GM12878 (cell line): ENCODE results near the gene CDKN2B. TPM values are rescaled to one million over a fixed set of nuclear protein-coding genes. Genes with fewer than 3 reads are reported as not detected.

Source experiments
- ATAC-seq: fragments of 200-7000 bp; cut with Tn5 transposase; 3 replicates; pipeline ENCODE4 v1.9.1; 2020; ENCODE audit warnings: mild to moderate bottlenecking, moderate library complexity
- BruUV-seq: library from RNA; stranded (reverse); fragments of 400-500 nt; replicated peaks from 2 replicates; lab custom pipeline; 2021; lab: Mats Ljungman, UMichigan
- CTCF ChIA-PET: fragments of 300-600 bp; sonication (Branson Sonifier 250); formaldehyde crosslinking; extraction: SDS; loops from one replicate; lab custom pipeline; 2021; ENCODE audit warnings: inconsistent platforms; lab: Yijun Ruan, JAX
- POLR2A ChIA-PET: fragments of 350-600 bp; formaldehyde crosslinking; extraction: SDS; loops from one replicate; lab custom pipeline; 2021; ENCODE audit warnings: inconsistent platforms; lab: Charles Lee
- RAD21 ChIA-PET: fragments of 300-600 bp; sonication (Branson Sonifier 250); formaldehyde crosslinking; loops from one replicate; lab custom pipeline; 2023; ENCODE audit warnings: antibody characterized with exemption; ENCODE audit not compliant: unreplicated experiment; lab: Charles Lee
- SMC1A ChIA-PET: fragments of 300-600 bp; sonication (Branson Sonifier 250); formaldehyde crosslinking; loops from one replicate; lab custom pipeline; 2023; ENCODE audit not compliant: unreplicated experiment, uncharacterized antibody; lab: Charles Lee
- DNase-seq: peaks from one replicate; pipeline ENCODE4 v3.0.0-alpha.2; 2011; ENCODE audit warnings: low read depth, low spot score
- FAIRE-seq: peaks from 3 replicates; lab custom pipeline; 2011; peaks lifted over from hg19 to GRCh38; lab: Jason Lieb, UNC
- H2AFZ ChIP-seq: 2 replicates; pipeline ENCODE4 v1.6.0; 2011; ENCODE audit warnings: low read depth, low read length, control low read depth; ENCODE audit not compliant: control insufficient read depth
- H3K27ac ChIP-seq: 2 replicates; pipeline ENCODE4 v1.5.1; 2011; ENCODE audit warnings: control low read depth; ENCODE audit not compliant: control insufficient read depth, insufficient read depth
- H3K27me3 ChIP-seq, 2 experiments: replicated peaks in 1 of 2; 2 replicates each; pipeline versions ENCODE4 v1.6.0 to v1.6.1; 2011; ENCODE audit warnings: low read length in 1 of 2; ENCODE audit not compliant: control insufficient read depth in 2 of 2, insufficient read depth in 2 of 2
- H3K36me3 ChIP-seq, 2 experiments: 2 replicates each; pipeline ENCODE4 v1.5.1; 2011; ENCODE audit warnings: low read length in 1 of 2; ENCODE audit not compliant: control insufficient read depth in 2 of 2, insufficient read depth in 2 of 2
- H3K4me1 ChIP-seq: 2 replicates; pipeline ENCODE4 v1.6.1; 2011; ENCODE audit warnings: mild to moderate bottlenecking, low read length, moderate library complexity, mixed read lengths; ENCODE audit not compliant: control insufficient read depth, insufficient read depth
- H3K4me2 ChIP-seq: 2 replicates; pipeline ENCODE4 v1.6.0; 2011; ENCODE audit warnings: control low read depth; ENCODE audit not compliant: control insufficient read depth, insufficient read depth
- H3K4me3 ChIP-seq: fragments of 200-600 bp; sonication (generic); 2 replicates; pipeline ENCODE4 v1.5.1; 2016
- H3K79me2 ChIP-seq: 2 replicates; pipeline ENCODE4 v1.6.0; 2011; ENCODE audit warnings: low read length; ENCODE audit not compliant: control insufficient read depth, insufficient read depth
- H3K9ac ChIP-seq: 2 replicates; pipeline ENCODE4 v1.8.0; 2011; ENCODE audit warnings: low read length, control low read depth, mixed read lengths; ENCODE audit not compliant: control insufficient read depth, insufficient read depth
- H3K9me3 ChIP-seq: replicated peaks from 3 replicates; pipeline ENCODE4 v1.5.1; 2011; ENCODE audit warnings: mild to moderate bottlenecking, low read length; ENCODE audit not compliant: control insufficient read depth, insufficient read depth
- H4K20me1 ChIP-seq: 2 replicates; pipeline ENCODE4 v1.6.0; 2011; ENCODE audit not compliant: control insufficient read depth, insufficient read depth
- BCL11A ChIP-seq: IDR thresholded peaks from 2 replicates; pipeline ENCODE4 v1.6.1; 2011; ENCODE audit warnings: low read depth, low read length
- BMI1 ChIP-seq: fragments of 450-650 bp; IDR thresholded peaks from 2 replicates; pipeline ENCODE4 v1.6.1; 2016; ENCODE audit warnings: mild to moderate bottlenecking, moderate library complexity, borderline replicate concordance
- BRCA1 ChIP-seq: IDR thresholded peaks from 2 replicates; pipeline ENCODE4 v1.6.1; 2011; ENCODE audit warnings: low read depth, low read length, improper control_type of control experiment
- CBX5 ChIP-seq: sonication (generic); IDR thresholded peaks from 2 replicates; pipeline ENCODE4 v1.6.1; 2016; ENCODE audit warnings: low read depth, moderate library complexity, mild to moderate bottlenecking, inconsistent platforms
- GATAD2B ChIP-seq: fragments of 450-650 bp; conservative IDR thresholded peaks from 2 replicates; pipeline ENCODE4 v1.6.1; 2017; ENCODE audit warnings: low read depth, mild to moderate bottlenecking, moderate library complexity
- MEF2A ChIP-seq: IDR thresholded peaks from 2 replicates; pipeline ENCODE4 v1.6.1; 2011; ENCODE audit warnings: low read depth, mild to moderate bottlenecking, low read length, moderate library complexity; ENCODE audit not compliant: insufficient read depth
- NR2F1 ChIP-seq: fragments of 450-650 bp; conservative IDR thresholded peaks from 2 replicates; pipeline ENCODE4 v1.6.1; 2017; ENCODE audit warnings: mild to moderate bottlenecking
- POLR2AphosphoS2 ChIP-seq: IDR thresholded peaks from 2 replicates; pipeline ENCODE4 v1.6.1; 2011; ENCODE audit warnings: low read depth, mild to moderate bottlenecking, low read length, improper control_type of control experiment, moderate library complexity
- RBBP5 ChIP-seq: fragments of 200-600 bp; sonication (generic); conservative IDR thresholded peaks from 2 replicates; pipeline ENCODE4 v1.6.1; 2016
- RCOR1 ChIP-seq: conservative IDR thresholded peaks from 2 replicates; pipeline ENCODE4 v1.6.1; 2012; ENCODE audit warnings: low read depth, low read length, improper control_type of control experiment
- SIN3A ChIP-seq: IDR thresholded peaks from 2 replicates; pipeline ENCODE4 v1.6.1; 2012; ENCODE audit warnings: low read depth, low read length, improper control_type of control experiment
- SMAD5 ChIP-seq: IDR thresholded peaks from 2 replicates; pipeline ENCODE4 v1.6.1; 2016; ENCODE audit warnings: antibody characterized with exemption, low read depth
- SMC3 ChIP-seq: IDR thresholded peaks from 2 replicates; pipeline ENCODE4 v1.6.1; 2011; ENCODE audit warnings: low read length, improper control_type of control experiment, borderline replicate concordance
- WGBS: methylation state at CpG from one replicate; pipeline ENCODE4 v1.1.6; 2016; ENCODE audit warnings: low lambda C conversion rate; ENCODE audit not compliant: insufficient replicate concordance, insufficient coverage; ENCODE audit errors: missing lambda C conversion rate; 5-methylcytosine and 5-hydroxymethylcytosine counted together
- in situ Hi-C: fragments of 300-500 bp; cut with MboI; formaldehyde crosslinking; loops from 9 replicates; pipeline ENCODE4 v1.14.3; 2018; ENCODE audit warnings: mixed read lengths
- intact Hi-C: fragments of 100-400 bp; cut with micrococcal nuclease; formaldehyde crosslinking; loops from one replicate; pipeline ENCODE4 v1.14.2; 2022; ENCODE audit not compliant: unreplicated experiment
- polyA plus RNA-seq, 11 experiments: library from polyadenylated mRNA; depleted of rRNA in 4 of 11; unstranded in 6 of 11; stranded (reverse) in 5 of 11; fragments of >200 nt; fragmentation: Nextera tagmentation in 4 of 11; fragmentation: Illumina TruSeq in 1 of 11; extraction: Ambion mirVana in 4 of 11; extraction: Trizol in 1 of 11; gene quantifications; 1 replicate in 1 of 11; 2 replicates in 10 of 11; pipeline versions ENCODE4 v1.2.1 to v1.2.3, GENCODE V29; 2011 to 2016; ENCODE audit warnings: inconsistent platforms in 2 of 11, missing spikeins in 2 of 11, low read depth in 1 of 11
- total RNA-seq, 4 experiments: library from RNA; depleted of rRNA in 3 of 4; stranded (reverse); fragments of >200 nt in 3 of 4; fragmentation: Illumina TruSeq in 1 of 4; extraction: Trizol in 1 of 4; gene quantifications; 2 replicates each; pipeline versions ENCODE4 v1.2.1 to v1.2.3, GENCODE V29; 2013 to 2021
- TF ChIP-seq, protein P1 (sequence below), 3 experiments: IDR thresholded peaks in 2 of 3; conservative IDR thresholded peaks in 1 of 3; 2 replicates each; pipeline ENCODE4 v1.5.1; 2011; ENCODE audit warnings: low read depth in 3 of 3, low read length in 3 of 3, mild to moderate bottlenecking in 3 of 3, control low read depth in 2 of 3, moderate library complexity in 2 of 3, inconsistent platforms in 1 of 3, mixed read lengths in 1 of 3; ENCODE audit not compliant: control insufficient read depth in 2 of 3, insufficient read depth in 1 of 3; ENCODE audit errors: extremely low read depth in 1 of 3

CDKN2B gene
- total and polyA plus RNA-seq, 10 of the 15 experiments (the other 5 are each of a cell fraction or from before 2014, with no cell fraction given), result 0.03 to 0.47 (median 0.08) TPM; not detected in 1

DNA sequence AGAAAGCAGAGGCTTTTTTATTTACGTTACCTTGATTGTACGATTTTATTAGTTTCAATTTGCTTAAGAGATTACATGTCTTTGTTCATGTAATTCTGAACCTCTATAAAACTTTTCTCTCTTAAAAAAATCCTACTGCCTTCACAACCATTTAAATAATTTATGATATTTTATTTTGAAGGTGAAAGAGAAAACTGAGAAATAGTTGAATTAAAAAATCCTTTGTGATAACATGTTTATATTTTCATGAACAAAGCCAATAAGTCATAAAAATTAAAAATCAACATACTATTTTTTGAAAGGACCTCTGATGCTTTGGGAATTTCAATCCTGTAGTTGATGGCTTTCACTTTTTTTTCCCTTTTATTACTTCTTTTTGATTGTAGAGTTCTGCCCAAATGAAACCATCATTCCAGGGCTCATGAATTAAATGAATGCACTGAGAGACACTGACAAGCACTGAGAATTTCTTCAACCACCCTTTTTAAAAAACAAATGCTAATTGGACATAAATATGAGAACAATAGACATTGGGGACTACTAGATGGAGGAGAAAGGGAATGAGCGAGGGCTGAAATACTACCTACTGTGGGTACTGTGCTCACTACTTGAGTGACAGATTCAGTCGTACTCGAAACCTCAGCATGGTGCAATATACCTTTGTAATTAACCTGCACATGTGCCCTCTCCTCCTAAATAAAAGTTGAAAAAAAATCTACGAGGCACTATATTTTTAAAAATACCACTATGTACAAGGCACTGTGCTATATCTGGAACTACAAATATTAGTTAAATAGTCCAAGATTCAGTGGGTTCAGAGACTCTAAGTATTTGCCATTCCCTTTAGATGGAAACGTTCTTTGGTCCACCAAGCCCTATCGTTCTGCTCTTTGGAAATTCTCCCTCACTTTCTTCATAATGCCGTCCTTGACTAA lies 20.8 kb downstream of the CDKN2B start:
- Histone ChIP-seq H3K27ac (no peak overlapping the region), H3K9ac (no peak overlapping the region), H3K4me2 (0 out of 2 replicates have a peak overlapping the region, but pooled peaks have one; percentile 7), H3K36me3 (no peaks in the 10 kb centered on the region), H2AFZ (no peak overlapping the region), H3K4me1 (no peaks in the 10 kb centered on the region), H3K27me3 (no peaks in the 10 kb centered on the region), H3K9me3 (peaks cover 6% of the 10 kb centered on the region; the same call in 2 of the 3 replicates), H3K4me3 (no peak overlapping the region), H4K20me1 (no peaks in the 10 kb centered on the region), H3K79me2 (peaks cover 26% of the 10 kb centered on the region)
- DNase-seq (no peak), ATAC-seq (no peak), FAIRE-seq (peak; percentile 27)
- 98% methylated on average over 9 of the region's 9 CpGs for WGBS
- no TSS peak for BruUV-seq
- POLR2A ChIA-PET, result no interaction called here
- TF ChIP-seq BCL11A (no peak), SMC3 (no peak), GATAD2B (no peak), SIN3A (no peak), NR2F1 (no peak), BRCA1 (no peak), SMAD5 (no peak), POLR2AphosphoS2 (no peak), MEF2A (no peak), RCOR1 (no peak), BMI1 (no peak), RBBP5 (no peak), CBX5 (no peak)
- TF ChIP-seq, protein P1, sequence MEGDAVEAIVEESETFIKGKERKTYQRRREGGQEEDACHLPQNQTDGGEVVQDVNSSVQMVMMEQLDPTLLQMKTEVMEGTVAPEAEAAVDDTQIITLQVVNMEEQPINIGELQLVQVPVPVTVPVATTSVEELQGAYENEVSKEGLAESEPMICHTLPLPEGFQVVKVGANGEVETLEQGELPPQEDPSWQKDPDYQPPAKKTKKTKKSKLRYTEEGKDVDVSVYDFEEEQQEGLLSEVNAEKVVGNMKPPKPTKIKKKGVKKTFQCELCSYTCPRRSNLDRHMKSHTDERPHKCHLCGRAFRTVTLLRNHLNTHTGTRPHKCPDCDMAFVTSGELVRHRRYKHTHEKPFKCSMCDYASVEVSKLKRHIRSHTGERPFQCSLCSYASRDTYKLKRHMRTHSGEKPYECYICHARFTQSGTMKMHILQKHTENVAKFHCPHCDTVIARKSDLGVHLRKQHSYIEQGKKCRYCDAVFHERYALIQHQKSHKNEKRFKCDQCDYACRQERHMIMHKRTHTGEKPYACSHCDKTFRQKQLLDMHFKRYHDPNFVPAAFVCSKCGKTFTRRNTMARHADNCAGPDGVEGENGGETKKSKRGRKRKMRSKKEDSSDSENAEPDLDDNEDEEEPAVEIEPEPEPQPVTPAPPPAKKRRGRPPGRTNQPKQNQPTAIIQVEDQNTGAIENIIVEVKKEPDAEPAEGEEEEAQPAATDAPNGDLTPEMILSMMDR (IDR thresholded peaks at IDR 0.05 in 2 of 3, conservative IDR thresholded peaks at IDR 0.05 in 1 of 3; ENCODE audit: control insufficient read depth in 2 of 3, extremely low read depth in 1 of 3, insufficient read depth in 1 of 3, low read depth in 3 of 3, low read length in 3 of 3), result no peak
- RAD21 ChIA-PET, result no interaction called here
- SMC1A ChIA-PET, result no interaction called here
- CTCF ChIA-PET, result interaction anchor here (3.3 kb wide), 1 partner anchor 20 kb away, joined by 18 read pairs; the partner anchor contains the start of gene CDKN2B
- in situ Hi-C loops, result no loop called here
- intact Hi-C loops, result no loop called here
